Neural progenitor cell (in vitro differentiated cells): Measurements from ENCODE around the gene PFDN4. TPM values are rescaled to one million over a fixed set of nuclear protein-coding genes. Genes with fewer than 3 reads are reported as not detected.

ENCODE experiments used
- DNase-seq: peaks from one replicate; pipeline ENCODE4 v3.0.0-alpha.2; 2016; ENCODE audit warnings: low spot score
- H2AFZ ChIP-seq: fragments of 200-600 bp; sonication (generic); replicated peaks from 2 replicates; pipeline ENCODE4 v1.6.1; 2016; ENCODE audit warnings: antibody characterized with exemption
- H3F3A ChIP-seq: fragments of 200-600 bp; sonication (generic); 2 replicates; pipeline ENCODE4 v1.6.1; 2016; ENCODE audit warnings: antibody characterized with exemption, low read depth
- H3K27ac ChIP-seq: fragments of 200-600 bp; sonication (generic); 2 replicates; pipeline ENCODE4 v1.5.1; 2016; ENCODE audit warnings: mild to moderate bottlenecking
- H3K27me3 ChIP-seq: fragments of 200-600 bp; sonication (generic); 2 replicates; pipeline ENCODE4 v1.6.1; 2016; ENCODE audit warnings: mild to moderate bottlenecking, moderate library complexity
- H3K36me3 ChIP-seq: fragments of 200-600 bp; sonication (generic); 2 replicates; pipeline ENCODE4 v1.5.1; 2016
- H3K4me1 ChIP-seq: fragments of 200-600 bp; sonication (generic); 2 replicates; pipeline ENCODE4 v1.6.1; 2016; ENCODE audit warnings: mixed run types
- H3K4me2 ChIP-seq: fragments of 200-600 bp; sonication (generic); 2 replicates; pipeline ENCODE4 v1.6.1; 2016
- H3K4me3 ChIP-seq: fragments of 200-600 bp; sonication (generic); 2 replicates; pipeline ENCODE4 v1.5.1; 2016
- H3K79me2 ChIP-seq: fragments of 200-600 bp; sonication (generic); 2 replicates; pipeline ENCODE4 v1.6.1; 2016; ENCODE audit warnings: low read depth
- H3K9ac ChIP-seq: fragments of 200-600 bp; sonication (generic); 2 replicates; pipeline ENCODE4 v1.6.1; 2016
- H3K9me3 ChIP-seq: fragments of 200-600 bp; sonication (generic); 2 replicates; pipeline ENCODE4 v1.5.1; 2016; ENCODE audit warnings: low read depth
- H4K20me1 ChIP-seq: fragments of 200-600 bp; sonication (generic); 2 replicates; pipeline ENCODE4 v1.6.1; 2016; ENCODE audit warnings: low read depth
- H3K27ac Mint-ChIP-seq: 3 replicates; pipeline ENCODE4 v1.8.0; 2021; ENCODE audit warnings: mixed read lengths
- H3K27me3 Mint-ChIP-seq: 2 replicates; pipeline ENCODE4 v1.8.0; 2022; ENCODE audit warnings: low read depth, mild to moderate bottlenecking, inconsistent platforms, moderate library complexity, mixed read lengths; ENCODE audit not compliant: insufficient read depth
- H3K36me3 Mint-ChIP-seq: 3 replicates; pipeline ENCODE4 v1.8.0; 2021; ENCODE audit warnings: mixed read lengths
- H3K4me1 Mint-ChIP-seq: 3 replicates; pipeline ENCODE4 v1.8.0; 2021; ENCODE audit warnings: mixed read lengths
- H3K4me3 Mint-ChIP-seq: 3 replicates; pipeline ENCODE4 v1.8.0; 2021; ENCODE audit warnings: mild to moderate bottlenecking, moderate library complexity, mixed read lengths
- H3K9me3 Mint-ChIP-seq: 3 replicates; pipeline ENCODE4 v1.8.0; 2020; ENCODE audit warnings: mixed read lengths
- EZH2 ChIP-seq: fragments of 200-600 bp; sonication (generic); IDR thresholded peaks from 2 replicates; pipeline ENCODE4 v1.6.1; 2017; ENCODE audit warnings: antibody characterized with exemption, mild to moderate bottlenecking, moderate library complexity
- EZH2phosphoT487 ChIP-seq: fragments of 200-600 bp; sonication (generic); IDR thresholded peaks from 2 replicates; pipeline ENCODE4 v1.6.1; 2017; ENCODE audit warnings: antibody characterized with exemption
- total RNA-seq: library from RNA; depleted of rRNA; stranded (reverse); fragments of >200 nt; gene quantifications from 2 replicates; pipeline ENCODE4 v1.2.3, GENCODE V29; 2015; ENCODE audit warnings: low replicate concordance
- TF ChIP-seq, protein P1 (sequence below): fragments of 200-600 bp; sonication (generic); IDR thresholded peaks from 2 replicates; pipeline ENCODE4 v1.5.1; 2017; ENCODE audit warnings: antibody characterized with exemption, mild to moderate bottlenecking

The PFDN4 gene
- total RNA-seq, 1 donor from 2014 or later = 597 TPM

DNA sequence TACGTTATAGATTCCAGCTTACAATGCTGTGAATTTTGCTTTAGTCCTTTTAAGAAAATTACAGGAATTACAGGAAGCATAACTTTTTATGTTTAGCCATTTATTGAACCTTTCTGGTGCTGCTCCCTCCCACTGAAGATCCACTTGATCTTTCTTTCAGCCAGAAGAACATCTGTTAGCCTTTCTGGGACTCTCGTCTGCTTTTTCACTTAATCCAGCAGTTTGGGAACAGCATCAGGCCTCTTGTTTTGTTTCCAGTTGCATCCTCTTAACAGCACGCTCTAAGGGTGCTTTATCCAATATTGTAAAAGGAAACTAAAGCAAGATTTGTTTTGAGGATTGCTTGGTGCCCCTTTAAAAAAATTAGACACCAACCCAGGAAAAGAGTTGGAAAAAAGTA, 23.8 kb upstream of the PFDN4 start:
- TF ChIP-seq EZH2phosphoT487 (no peak), EZH2 (no peak)
- TF ChIP-seq, protein P1, sequence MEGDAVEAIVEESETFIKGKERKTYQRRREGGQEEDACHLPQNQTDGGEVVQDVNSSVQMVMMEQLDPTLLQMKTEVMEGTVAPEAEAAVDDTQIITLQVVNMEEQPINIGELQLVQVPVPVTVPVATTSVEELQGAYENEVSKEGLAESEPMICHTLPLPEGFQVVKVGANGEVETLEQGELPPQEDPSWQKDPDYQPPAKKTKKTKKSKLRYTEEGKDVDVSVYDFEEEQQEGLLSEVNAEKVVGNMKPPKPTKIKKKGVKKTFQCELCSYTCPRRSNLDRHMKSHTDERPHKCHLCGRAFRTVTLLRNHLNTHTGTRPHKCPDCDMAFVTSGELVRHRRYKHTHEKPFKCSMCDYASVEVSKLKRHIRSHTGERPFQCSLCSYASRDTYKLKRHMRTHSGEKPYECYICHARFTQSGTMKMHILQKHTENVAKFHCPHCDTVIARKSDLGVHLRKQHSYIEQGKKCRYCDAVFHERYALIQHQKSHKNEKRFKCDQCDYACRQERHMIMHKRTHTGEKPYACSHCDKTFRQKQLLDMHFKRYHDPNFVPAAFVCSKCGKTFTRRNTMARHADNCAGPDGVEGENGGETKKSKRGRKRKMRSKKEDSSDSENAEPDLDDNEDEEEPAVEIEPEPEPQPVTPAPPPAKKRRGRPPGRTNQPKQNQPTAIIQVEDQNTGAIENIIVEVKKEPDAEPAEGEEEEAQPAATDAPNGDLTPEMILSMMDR = no peak
- H3K9me3 Mint-ChIP-seq = no peaks in the 10 kb centered on the region
- H3K36me3 Mint-ChIP-seq = no peaks in the 10 kb centered on the region
- no peaks in the 10 kb centered on the region for H3K9me3 ChIP-seq
- no peaks in the 10 kb centered on the region for H3K4me1 Mint-ChIP-seq
- no peaks in the 10 kb centered on the region for H3F3A ChIP-seq
- H3K79me2 ChIP-seq = no peaks in the 10 kb centered on the region
- no peaks in the 10 kb centered on the region for H3K27me3 ChIP-seq
- no peaks in the 10 kb centered on the region for H3K36me3 ChIP-seq
- peak overlapping the region; percentile 11 for H2AFZ ChIP-seq
- no peak overlapping the region for H3K27ac Mint-ChIP-seq
- no peak overlapping the region for H3K4me3 Mint-ChIP-seq
- H3K27ac ChIP-seq = no peak overlapping the region
- no peaks in the 10 kb centered on the region for H4K20me1 ChIP-seq
- no peak overlapping the region for H3K9ac ChIP-seq
- no peak for DNase-seq
- H3K4me3 ChIP-seq = no peak overlapping the region
- no peak overlapping the region for H3K4me2 ChIP-seq
- peaks cover 7% of the 10 kb centered on the region for H3K4me1 ChIP-seq
- peaks cover 6% of the 10 kb centered on the region for H3K27me3 Mint-ChIP-seq

DNA sequence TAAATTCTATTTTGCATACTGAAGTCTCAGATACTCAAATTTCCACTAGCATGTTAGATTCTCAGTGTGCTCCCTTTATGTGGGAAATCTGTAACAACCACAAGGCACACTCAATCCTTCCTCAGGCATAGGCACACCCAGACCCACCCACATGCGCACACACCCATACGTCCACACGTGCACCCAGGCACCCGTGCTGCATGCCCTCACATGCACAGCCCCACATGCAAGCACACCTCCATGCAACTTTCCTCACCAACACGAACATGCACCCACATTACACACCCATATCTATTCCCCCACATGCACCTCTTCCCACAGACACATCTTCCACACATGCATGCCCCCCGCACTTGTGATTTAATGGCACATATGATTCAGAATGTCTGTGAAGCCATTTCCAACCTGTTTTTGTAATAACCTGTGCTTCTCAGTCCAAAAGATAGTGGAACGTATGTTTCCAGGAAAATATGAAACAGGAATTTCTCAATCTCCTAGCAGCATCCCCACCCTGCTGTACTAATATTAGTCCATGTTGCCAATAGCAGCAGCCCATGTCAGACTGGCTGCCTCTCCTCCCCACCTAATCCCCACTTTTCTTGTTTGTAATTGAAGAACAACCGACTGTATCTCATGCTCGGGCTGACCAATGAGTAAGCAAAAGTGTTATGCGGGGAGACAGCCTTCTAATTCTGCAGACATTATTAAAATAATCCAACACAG, 22.8 kb upstream of the PFDN4 start:
- H3K27ac Mint-ChIP-seq = no peak overlapping the region
- Histone ChIP-seq H3K79me2 (no peaks in the 10 kb centered on the region), H3K27me3 (no peaks in the 10 kb centered on the region), H4K20me1 (no peaks in the 10 kb centered on the region), H3K4me2 (no peak overlapping the region), H3K9ac (no peak overlapping the region), H3K27ac (no peak overlapping the region), H3K4me1 (peaks cover 7% of the 10 kb centered on the region), H2AFZ (no peak overlapping the region), H3K36me3 (no peaks in the 10 kb centered on the region), H3K9me3 (no peaks in the 10 kb centered on the region), H3F3A (no peaks in the 10 kb centered on the region), H3K4me3 (no peak overlapping the region)
- no peak for TF ChIP-seq EZH2
- TF ChIP-seq EZH2phosphoT487 = no peak
- TF ChIP-seq, protein P1 = no peak
- no peaks in the 10 kb centered on the region for H3K36me3 Mint-ChIP-seq
- no peaks in the 10 kb centered on the region for H3K9me3 Mint-ChIP-seq
- no peak for DNase-seq
- H3K4me1 Mint-ChIP-seq = no peaks in the 10 kb centered on the region
- no peak overlapping the region for H3K4me3 Mint-ChIP-seq
- peaks cover 6% of the 10 kb centered on the region for H3K27me3 Mint-ChIP-seq

DNA sequence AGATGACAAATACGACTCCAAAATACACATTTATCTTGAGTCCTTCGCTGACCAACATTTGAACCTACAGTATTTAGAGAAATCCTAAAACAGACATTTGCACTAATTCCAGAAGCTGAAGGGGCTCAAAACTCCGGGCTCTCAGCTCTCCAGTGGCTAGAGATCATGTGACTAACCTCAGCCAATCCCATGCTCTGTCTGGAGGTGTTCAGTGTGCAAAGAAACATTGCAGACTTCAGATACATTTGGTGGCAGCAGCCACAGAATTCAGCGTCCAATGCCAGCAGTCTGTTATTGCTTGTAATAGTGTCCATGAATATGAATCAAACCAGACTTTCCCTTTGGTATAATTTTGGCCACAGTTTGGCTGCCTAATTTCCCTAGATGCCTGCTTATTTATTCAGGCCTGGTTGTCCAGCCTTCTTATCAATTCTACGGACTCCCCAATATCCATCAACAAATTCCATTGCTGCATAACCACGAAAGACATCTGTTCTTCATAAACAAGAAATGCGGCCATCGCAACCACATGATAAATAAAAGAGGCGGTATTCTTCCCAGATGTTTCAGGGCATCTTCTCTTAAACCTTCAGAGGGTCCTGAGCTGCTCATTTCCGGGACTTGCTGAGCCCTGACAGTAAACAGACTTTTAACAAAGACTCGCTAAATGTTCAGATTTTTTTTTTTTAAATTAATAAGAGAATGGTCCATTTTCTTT, 19.6 kb upstream of the PFDN4 start:
- no peak overlapping the region for H3K27ac ChIP-seq
- DNase-seq = no peak
- no peaks in the 10 kb centered on the region for H4K20me1 ChIP-seq
- peaks cover 2% of the 10 kb centered on the region for H3K9me3 Mint-ChIP-seq
- H3K36me3 ChIP-seq = no peaks in the 10 kb centered on the region
- no peaks in the 10 kb centered on the region for H3K4me1 Mint-ChIP-seq
- H3K36me3 Mint-ChIP-seq = no peaks in the 10 kb centered on the region
- no peak overlapping the region for H3K4me2 ChIP-seq
- H3K27me3 Mint-ChIP-seq = peaks cover 7% of the 10 kb centered on the region
- no peaks in the 10 kb centered on the region for H3K9me3 ChIP-seq
- H3K79me2 ChIP-seq = no peaks in the 10 kb centered on the region
- H3F3A ChIP-seq = no peaks in the 10 kb centered on the region
- H3K27me3 ChIP-seq = no peaks in the 10 kb centered on the region
- TF ChIP-seq EZH2phosphoT487 (no peak), EZH2 (no peak)
- TF ChIP-seq, protein P1 = no peak
- no peak overlapping the region for H3K4me3 Mint-ChIP-seq
- H3K27ac Mint-ChIP-seq = no peak overlapping the region
- no peak overlapping the region for H3K9ac ChIP-seq
- peak overlapping the region; percentile 0 for H2AFZ ChIP-seq
- peaks cover 7% of the 10 kb centered on the region for H3K4me1 ChIP-seq
- no peak overlapping the region for H3K4me3 ChIP-seq
